H9 (cell line): ENCODE measurements around the gene LCMT1. TPM values are rescaled to one million over a fixed set of nuclear protein-coding genes. Genes with fewer than 3 reads are reported as not detected.

ENCODE experiments used
- DNase-seq: peaks from one replicate; pipeline ENCODE4 v3.0.0-alpha.2; 2017
- H2AFZ ChIP-seq: one replicate; pipeline ENCODE4 v1.6.1; 2013; ENCODE audit warnings: mild to moderate bottlenecking, low read length, control low read depth, moderate library complexity
- H2AK5ac ChIP-seq: 2 replicates; pipeline ENCODE4 v1.6.1; 2013; ENCODE audit warnings: low read length, control low read depth, mixed read lengths; ENCODE audit not compliant: insufficient read length
- H2BK120ac ChIP-seq: one replicate; pipeline ENCODE4 v1.6.1; 2013; ENCODE audit warnings: low read depth, mild to moderate bottlenecking, low read length, control low read depth, inconsistent platforms; ENCODE audit not compliant: poor library complexity, severe bottlenecking
- H2BK12ac ChIP-seq: 2 replicates; pipeline ENCODE4 v1.6.1; 2013; ENCODE audit warnings: low read length, control low read depth, mixed read lengths, low read depth; ENCODE audit not compliant: insufficient read length
- H2BK15ac ChIP-seq: 2 replicates; pipeline ENCODE4 v1.6.1; 2013; ENCODE audit warnings: low read depth, low read length, control low read depth
- H2BK20ac ChIP-seq: one replicate; pipeline ENCODE4 v1.6.1; 2013; ENCODE audit warnings: low read depth, mild to moderate bottlenecking, low read length, control low read depth, inconsistent platforms; ENCODE audit not compliant: poor library complexity, severe bottlenecking
- H2BK5ac ChIP-seq: 2 replicates; pipeline ENCODE4 v1.6.1; 2013; ENCODE audit warnings: low read length, control low read depth, mixed read lengths; ENCODE audit not compliant: insufficient read length
- H3K14ac ChIP-seq: 2 replicates; pipeline ENCODE4 v1.6.1; 2013; ENCODE audit warnings: low read length, control low read depth; ENCODE audit not compliant: insufficient read depth
- H3K18ac ChIP-seq: 2 replicates; pipeline ENCODE4 v1.6.1; 2013; ENCODE audit warnings: low read depth, mild to moderate bottlenecking, mixed read lengths, low read length, control low read depth; ENCODE audit not compliant: insufficient read length
- H3K23ac ChIP-seq: 2 replicates; pipeline ENCODE4 v1.6.1; 2013; ENCODE audit warnings: low read length, control low read depth, mixed read lengths, low read depth; ENCODE audit not compliant: insufficient read length
- H3K23me2 ChIP-seq: 2 replicates; pipeline ENCODE4 v1.6.1; 2013; ENCODE audit warnings: low read depth, mild to moderate bottlenecking, mixed read lengths, low read length, control low read depth; ENCODE audit not compliant: insufficient read length, poor library complexity, severe bottlenecking
- H3K27ac ChIP-seq: 2 replicates; pipeline ENCODE4 v1.5.1; 2013; ENCODE audit warnings: low read length, control low read depth, mixed read lengths, low read depth; ENCODE audit not compliant: insufficient read length
- H3K27me3 ChIP-seq: 2 replicates; pipeline ENCODE4 v1.6.1; 2013; ENCODE audit warnings: low read length, control low read depth, inconsistent platforms; ENCODE audit not compliant: insufficient read depth
- H3K4ac ChIP-seq: 2 replicates; pipeline ENCODE4 v1.6.1; 2013; ENCODE audit warnings: low read depth, mild to moderate bottlenecking, control low read depth, inconsistent platforms, low read length, moderate library complexity
- H3K4me1 ChIP-seq: 2 replicates; pipeline ENCODE4 v1.6.1; 2013; ENCODE audit warnings: low read length, control low read depth, inconsistent platforms; ENCODE audit not compliant: insufficient read depth
- H3K4me2 ChIP-seq: 2 replicates; pipeline ENCODE4 v1.6.1; 2013; ENCODE audit warnings: low read length, control low read depth, mixed read lengths; ENCODE audit not compliant: insufficient read length, insufficient read depth
- H3K56ac ChIP-seq: 2 replicates; pipeline ENCODE4 v1.6.1; 2013; ENCODE audit warnings: low read depth, mild to moderate bottlenecking, mixed read lengths, low read length, control low read depth; ENCODE audit not compliant: insufficient read length
- H3K79me1 ChIP-seq: 2 replicates; pipeline ENCODE4 v1.6.1; 2013; ENCODE audit warnings: low read depth, mild to moderate bottlenecking, moderate library complexity, low read length, control low read depth, inconsistent platforms; ENCODE audit not compliant: insufficient read depth, poor library complexity, severe bottlenecking
- H3K79me2 ChIP-seq: 2 replicates; pipeline ENCODE4 v1.6.1; 2013; ENCODE audit warnings: low read length, control low read depth, inconsistent platforms; ENCODE audit not compliant: insufficient read depth
- H3K9ac ChIP-seq: 2 replicates; pipeline ENCODE4 v1.6.1; 2013; ENCODE audit warnings: low read length, control low read depth, mixed read lengths; ENCODE audit not compliant: insufficient read length; ENCODE audit errors: extremely low read depth
- H3K9me3 ChIP-seq: one replicate; pipeline ENCODE4 v1.6.1; 2013; ENCODE audit warnings: low read depth, low read length, inconsistent platforms; ENCODE audit not compliant: control insufficient read depth
- H3T11ph ChIP-seq: one replicate; pipeline ENCODE4 v1.6.1; 2013; ENCODE audit warnings: mild to moderate bottlenecking, low read length, control low read depth, inconsistent platforms
- H4K20me1 ChIP-seq: one replicate; pipeline ENCODE4 v1.6.1; 2013; ENCODE audit not compliant: control insufficient read depth, insufficient read length, insufficient read depth
- H4K5ac ChIP-seq: 2 replicates; pipeline ENCODE4 v1.6.1; 2013; ENCODE audit warnings: low read depth, mild to moderate bottlenecking, mixed read lengths, low read length, control low read depth; ENCODE audit not compliant: insufficient read length
- H4K8ac ChIP-seq: replicated peaks from 2 replicates; pipeline ENCODE4 v1.6.1; 2013; ENCODE audit warnings: low read length, control low read depth, mixed read lengths, low read depth; ENCODE audit not compliant: insufficient read length
- H4K91ac ChIP-seq: 2 replicates; pipeline ENCODE4 v1.6.1; 2013; ENCODE audit warnings: low read depth, mild to moderate bottlenecking, moderate library complexity, mixed read lengths, low read length, control low read depth; ENCODE audit not compliant: insufficient read length
- H3K27ac Mint-ChIP-seq, 3 experiments: 2 replicates in 2 of 3; 3 replicates in 1 of 3; pipeline ENCODE4 v1.8.0; 2020 to 2021; ENCODE audit warnings: mixed read lengths in 3 of 3, mild to moderate bottlenecking in 1 of 3, moderate library complexity in 1 of 3
- H3K27me3 Mint-ChIP-seq: 2 replicates; pipeline ENCODE4 v1.8.0; 2021; ENCODE audit warnings: low read depth, mild to moderate bottlenecking, moderate library complexity, mixed read lengths
- H3K36me3 Mint-ChIP-seq, 3 experiments: 2 replicates in 2 of 3; 3 replicates in 1 of 3; pipeline ENCODE4 v1.8.0; 2020 to 2021; ENCODE audit warnings: low read depth in 3 of 3, mixed read lengths in 3 of 3; ENCODE audit not compliant: insufficient read depth in 1 of 3
- H3K4me1 Mint-ChIP-seq, 2 experiments: 2 replicates each; pipeline ENCODE4 v1.8.0; 2020; ENCODE audit warnings: mixed read lengths in 2 of 2
- H3K4me3 Mint-ChIP-seq, 2 experiments: 2 replicates in 1 of 2; 3 replicates in 1 of 2; pipeline ENCODE4 v1.8.0; 2020 to 2021; ENCODE audit warnings: mild to moderate bottlenecking in 2 of 2, mixed read lengths in 2 of 2, moderate library complexity in 1 of 2
- H3K9me3 Mint-ChIP-seq, 2 experiments: 2 replicates in 1 of 2; 3 replicates in 1 of 2; pipeline ENCODE4 v1.8.0; 2020; ENCODE audit warnings: mild to moderate bottlenecking in 2 of 2, mixed read lengths in 2 of 2, moderate library complexity in 1 of 2
- CTCF ChIP-seq: fragments of 200-600 bp; sonication (generic); conservative IDR thresholded peaks from 3 replicates; pipeline ENCODE4 v1.8.0; 2021; ENCODE audit warnings: antibody characterized with exemption, mild to moderate bottlenecking
- WGBS: extraction: QIAGEN DNeasy Blood & Tissue Kit; methylation state at CpG from one replicate; pipeline ENCODE4 v1.1.7; 2013; ENCODE audit warnings: missing lambda C conversion rate, low lambda C conversion rate, mixed read lengths; ENCODE audit not compliant: insufficient read length; ENCODE audit errors: extremely low coverage; 5-methylcytosine and 5-hydroxymethylcytosine counted together
- total RNA-seq: library from RNA; stranded (reverse); gene quantifications from 2 replicates; pipeline ENCODE4 v1.2.1, GENCODE V29; 2021

The LCMT1 gene
- total RNA-seq, 1 experiment from 2014 or later: 81.2 TPM

GRCh38 chr16:25100511-25100910 lies 11.0 kb upstream of the LCMT1 start:
- H3K27ac Mint-ChIP-seq: no peak overlapping the region

More at GRCh38 chr16:25100511-25100910, 11.0 kb upstream of the LCMT1 start:
- Histone ChIP-seq H3K9ac (no peak overlapping the region), H3K79me2 (no peaks in the 10 kb centered on the region; the same call in 1 of the 2 replicates), H3K27me3 (no peaks in the 10 kb centered on the region), H2BK15ac (no peak overlapping the region), H4K8ac (no peak overlapping the region), H3K23ac (no peak overlapping the region), H3K4me2 (no peak overlapping the region), H2BK5ac (no peak overlapping the region), H3K56ac (no peak overlapping the region), H4K20me1 (no peaks in the 10 kb centered on the region), H2BK20ac (no peak overlapping the region), H2AFZ (no peak overlapping the region), H3K23me2 (no peaks in the 10 kb centered on the region), H3K4me1 (no peaks in the 10 kb centered on the region), H3K18ac (no peak overlapping the region), H3K27ac (no peak overlapping the region), H3K9me3 (no peaks in the 10 kb centered on the region), H3K4ac (no peak overlapping the region), H2BK12ac (no peak overlapping the region), H2BK120ac (no peak overlapping the region), H4K91ac (no peak overlapping the region), H3K79me1 (no peaks in the 10 kb centered on the region), H3K14ac (no peak overlapping the region), H4K5ac (no peak overlapping the region), H2AK5ac (no peak overlapping the region), H3T11ph (no peak overlapping the region)
- whole genome bisulfite sequencing: no CpG with 5 or more reads among the region's 5 CpGs
- Mint-ChIP-seq H3K4me3 (no peak overlapping the region), H3K36me3 (no peaks in the 10 kb centered on the region), H3K27me3 (peaks cover 16% of the 10 kb centered on the region), H3K9me3 (no peaks in the 10 kb centered on the region), H3K4me1 (no peaks in the 10 kb centered on the region)
- TF ChIP-seq CTCF: no peak
- no peak for DNase-seq
